ENCODE results near the gene MAP2K1.
"Not testable (repeated sequence)": the region's sequence is repeated elsewhere in the genome, so short reads cannot be mapped to it uniquely, and the experiment has no call there.

Gene MAP2K1

DNA sequence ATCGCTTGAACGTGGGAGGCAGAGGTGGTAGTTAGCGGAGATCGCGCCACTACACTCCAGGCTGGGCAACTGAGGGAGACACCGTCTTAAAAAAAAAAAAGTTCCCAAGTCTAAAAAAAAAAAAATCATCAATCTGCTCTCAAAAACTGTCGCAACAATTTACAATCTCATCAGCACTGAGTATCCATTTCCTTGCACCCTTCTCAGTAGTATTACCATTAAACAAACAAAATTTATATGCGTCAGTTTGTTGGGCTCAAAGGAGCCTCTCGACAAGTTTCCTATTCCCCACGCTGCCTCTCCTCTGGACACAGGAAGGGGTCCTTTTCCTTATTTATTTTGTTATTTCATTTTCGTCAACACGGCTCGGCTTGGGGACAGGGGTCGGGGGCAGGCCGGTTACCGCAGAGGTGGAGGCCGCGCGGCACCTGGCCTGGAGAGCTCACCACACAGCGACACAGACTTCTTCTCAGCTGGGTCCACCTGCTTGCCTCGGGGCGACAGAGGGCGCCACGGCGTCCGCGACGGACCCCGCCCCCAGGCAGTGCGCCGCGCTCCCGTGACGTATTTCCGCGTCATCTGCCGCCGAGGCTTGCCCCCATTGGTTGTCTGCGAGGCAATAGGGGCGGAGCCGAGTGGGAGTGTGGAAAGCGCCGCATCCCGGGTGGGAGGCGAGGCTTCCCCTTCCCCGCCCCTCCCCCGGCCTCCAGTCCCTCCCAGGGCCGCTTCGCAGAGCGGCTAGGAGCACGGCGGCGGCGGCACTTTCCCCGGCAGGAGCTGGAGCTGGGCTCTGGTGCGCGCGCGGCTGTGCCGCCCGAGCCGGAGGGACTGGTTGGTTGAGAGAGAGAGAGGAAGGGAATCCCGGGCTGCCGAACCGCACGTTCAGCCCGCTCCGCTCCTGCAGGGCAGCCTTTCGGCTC lies at the start of gene MAP2K1:
Gene MAP2K1, plus strand, starts transcription at position 709 of the 920 bp plus-strand sequence. CDS start 436 bp downstream, outside the sequence.
- in situ Hi-C loops (cut with MboI; ENCODE audit: low sequenced_read_pairs) = no loop called here

GRCh38 chr15:66348530-66348929 lies 38.2 kb upstream of the MAP2K1 start:
- in situ Hi-C loops (cut with MboI; ENCODE audit: low sequenced_read_pairs) = not testable (repeated sequence)

- in situ Hi-C loops (cut with MboI; ENCODE audit: low sequenced_read_pairs) = no loop called here
Observed at GRCh38 chr15:66356077-66356358, 30.7 kb upstream of the MAP2K1 start.

DNA sequence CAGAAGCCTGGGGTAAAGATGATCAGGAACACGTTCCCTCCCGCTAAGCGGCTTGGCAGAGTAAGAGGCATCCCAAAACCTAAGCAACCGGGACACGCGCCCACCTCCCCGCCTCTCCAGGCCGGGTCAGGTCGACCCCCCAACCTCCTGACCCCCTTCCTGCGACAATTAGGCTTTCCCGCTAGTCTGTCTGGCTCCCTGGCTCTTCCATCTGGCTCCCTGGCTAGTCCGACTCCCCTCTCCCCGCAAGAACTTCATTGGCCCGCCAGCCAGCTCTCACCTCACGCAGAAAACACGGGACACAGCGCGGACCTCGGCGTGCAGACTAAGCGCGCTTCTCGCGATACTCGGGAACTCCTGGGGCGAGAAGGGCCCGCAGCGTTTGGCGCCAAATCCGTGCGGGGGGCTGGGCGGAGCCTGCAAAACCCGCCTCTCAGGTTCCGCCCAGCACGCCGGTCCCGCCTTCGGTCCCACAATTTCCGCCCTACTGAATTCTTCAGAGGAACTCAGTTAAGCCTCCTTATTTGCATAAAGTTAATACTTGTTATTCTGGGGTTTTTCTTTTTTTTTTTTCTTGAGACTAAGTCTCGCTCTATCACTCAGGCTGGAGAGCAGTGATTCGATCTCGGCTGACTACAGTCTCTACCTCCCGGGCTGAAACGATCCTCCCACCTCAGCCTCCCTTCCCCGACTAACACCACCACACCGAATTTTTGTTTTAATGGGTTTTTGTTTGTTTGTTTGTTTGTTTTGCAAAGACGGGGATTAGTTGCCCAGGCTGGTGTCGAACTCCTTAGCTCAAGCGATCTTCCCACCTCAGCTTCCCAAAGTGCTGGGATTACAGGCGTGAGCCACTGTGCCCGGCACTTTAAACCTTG lies 30.1 kb upstream of the MAP2K1 start, which contains the start of gene TIPIN:
Gene TIPIN, minus strand, starts transcription at position 327 of the 878 bp plus-strand sequence. CDS start 3,738 bp downstream, outside the sequence.
- in situ Hi-C loops (cut with MboI; ENCODE audit: low sequenced_read_pairs) = no loop called here

GRCh38 chr15:66359740-66360139 lies 27.0 kb upstream of the MAP2K1 start:
- in situ Hi-C loops (cut with MboI; ENCODE audit: low sequenced_read_pairs) = no loop called here

GRCh38 chr15:66361745-66362460 lies 24.8 kb upstream of the MAP2K1 start:
- in situ Hi-C loops (cut with MboI; ENCODE audit: low sequenced_read_pairs) = not testable (repeated sequence)

DNA sequence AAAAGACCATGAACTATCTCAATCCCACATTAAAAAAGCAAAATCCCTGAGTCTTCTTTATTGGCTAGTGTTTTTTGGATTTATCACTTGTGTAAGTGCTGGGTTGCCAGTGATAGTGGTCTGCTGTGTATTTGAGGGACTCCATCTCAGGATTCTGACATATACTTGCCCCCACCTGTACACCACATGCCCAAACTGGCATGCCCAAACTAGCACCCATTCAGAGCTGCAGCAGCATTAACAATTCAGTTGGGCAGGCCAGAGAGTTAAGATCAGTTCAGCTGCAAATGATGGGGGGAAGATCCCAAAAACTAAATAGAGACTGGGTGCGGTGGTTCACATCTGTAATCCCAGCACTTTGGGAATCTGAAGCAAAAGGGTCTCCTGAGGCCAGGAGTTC lies 23.9 kb upstream of the MAP2K1 start:
- in situ Hi-C loops (cut with MboI; ENCODE audit: low sequenced_read_pairs) = no loop called here

- in situ Hi-C loops (cut with MboI; ENCODE audit: low sequenced_read_pairs) = no loop called here
Observed at GRCh38 chr15:66364944-66365528, 21.7 kb upstream of the MAP2K1 start.

DNA sequence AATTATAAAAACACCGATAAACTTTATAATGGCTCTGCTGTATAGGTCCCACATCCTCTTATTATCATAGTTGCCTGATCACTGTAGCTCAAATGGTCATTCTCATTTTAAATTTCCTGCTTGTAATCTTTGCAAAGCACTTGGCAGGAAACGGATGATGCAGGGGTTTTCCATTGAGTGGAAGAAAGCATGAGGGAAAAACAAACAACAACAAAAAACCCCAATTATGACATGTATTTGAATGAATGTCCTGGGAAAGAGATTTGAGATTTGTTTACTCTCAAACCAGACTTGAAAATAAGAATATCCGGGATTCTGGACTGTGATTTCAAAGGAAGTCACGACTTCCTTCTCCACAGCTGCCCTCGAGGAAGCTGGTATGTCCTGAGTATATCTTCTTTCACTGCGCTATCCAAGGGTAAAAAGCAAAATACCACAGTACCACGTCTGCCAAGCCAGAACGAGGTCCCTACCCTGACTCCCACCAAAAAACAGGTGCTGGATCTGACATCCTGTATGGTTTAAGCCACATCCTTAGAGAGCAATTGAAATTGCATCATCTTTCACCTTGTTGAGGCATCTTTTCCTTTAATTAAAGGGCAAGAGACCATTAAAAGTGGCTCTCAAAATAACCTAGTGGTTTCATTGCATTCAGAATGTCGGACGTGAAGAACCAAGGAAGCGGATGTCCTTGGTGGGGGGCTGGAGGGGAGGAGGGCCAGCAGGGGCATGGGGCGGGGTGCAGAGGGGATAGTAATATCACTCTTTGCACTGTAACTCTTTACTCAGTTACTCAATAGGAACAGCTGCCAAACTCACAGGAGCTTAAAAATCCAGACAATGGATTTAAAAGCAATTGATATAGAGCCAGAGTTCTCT lies 16.7 kb upstream of the MAP2K1 start:
- in situ Hi-C loops (cut with MboI; ENCODE audit: low sequenced_read_pairs) = no loop called here

DNA sequence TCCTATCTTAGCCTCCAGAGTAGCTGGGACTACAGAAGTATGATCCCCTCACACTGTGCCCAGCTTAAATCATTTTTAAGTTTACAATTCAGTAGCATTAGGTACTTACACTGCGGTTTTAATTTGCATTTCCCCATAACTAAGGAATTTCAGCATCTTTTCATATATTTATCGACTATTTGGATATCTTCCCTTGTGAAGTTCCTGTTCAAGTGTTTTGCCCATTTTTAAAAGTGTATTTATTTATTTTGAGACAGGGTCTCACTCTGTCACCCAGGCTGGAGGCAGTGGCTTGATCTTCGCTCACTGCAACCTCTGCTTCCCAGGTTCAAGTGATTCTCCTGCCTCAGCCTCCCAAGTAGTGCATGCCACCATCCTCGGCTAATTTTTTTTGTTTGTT lies 12.5 kb upstream of the MAP2K1 start:
- in situ Hi-C loops (cut with MboI; ENCODE audit: low sequenced_read_pairs) = no loop called here

DNA sequence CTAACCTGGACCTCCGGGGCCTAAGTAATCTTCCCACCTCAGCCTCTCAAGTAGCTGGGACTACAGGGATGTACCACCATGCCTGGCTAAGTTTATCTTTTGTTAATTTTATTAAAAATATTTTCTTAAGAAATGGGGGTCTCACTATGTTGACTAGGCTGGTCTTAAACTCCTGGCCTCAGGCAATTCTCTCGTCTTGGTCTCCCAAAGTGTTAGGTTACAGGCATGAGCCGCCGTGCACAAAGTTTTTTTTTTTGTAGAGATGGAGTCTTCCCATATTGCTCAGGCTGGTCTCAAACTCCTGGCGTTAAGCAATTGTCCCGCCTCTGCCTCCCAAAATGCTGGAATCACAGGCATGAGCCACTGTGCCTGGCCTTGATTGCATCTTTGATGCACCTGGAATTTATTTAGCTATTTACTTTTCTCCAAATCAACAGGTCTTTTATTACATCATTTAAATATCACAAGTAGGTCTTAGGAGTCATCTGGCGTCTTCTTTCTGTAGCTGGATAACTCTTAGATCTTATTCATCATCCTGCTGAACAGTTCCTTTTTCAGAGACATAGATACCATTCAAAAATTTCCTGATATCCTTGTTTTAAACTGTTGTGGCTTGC lies 7.8 kb upstream of the MAP2K1 start:
- in situ Hi-C loops (cut with MboI; ENCODE audit: low sequenced_read_pairs) = no loop called here

GRCh38 chr15:66381376-66381775 lies 5.3 kb upstream of the MAP2K1 start:
- in situ Hi-C loops (cut with MboI; ENCODE audit: low sequenced_read_pairs) = not testable (repeated sequence)

DNA sequence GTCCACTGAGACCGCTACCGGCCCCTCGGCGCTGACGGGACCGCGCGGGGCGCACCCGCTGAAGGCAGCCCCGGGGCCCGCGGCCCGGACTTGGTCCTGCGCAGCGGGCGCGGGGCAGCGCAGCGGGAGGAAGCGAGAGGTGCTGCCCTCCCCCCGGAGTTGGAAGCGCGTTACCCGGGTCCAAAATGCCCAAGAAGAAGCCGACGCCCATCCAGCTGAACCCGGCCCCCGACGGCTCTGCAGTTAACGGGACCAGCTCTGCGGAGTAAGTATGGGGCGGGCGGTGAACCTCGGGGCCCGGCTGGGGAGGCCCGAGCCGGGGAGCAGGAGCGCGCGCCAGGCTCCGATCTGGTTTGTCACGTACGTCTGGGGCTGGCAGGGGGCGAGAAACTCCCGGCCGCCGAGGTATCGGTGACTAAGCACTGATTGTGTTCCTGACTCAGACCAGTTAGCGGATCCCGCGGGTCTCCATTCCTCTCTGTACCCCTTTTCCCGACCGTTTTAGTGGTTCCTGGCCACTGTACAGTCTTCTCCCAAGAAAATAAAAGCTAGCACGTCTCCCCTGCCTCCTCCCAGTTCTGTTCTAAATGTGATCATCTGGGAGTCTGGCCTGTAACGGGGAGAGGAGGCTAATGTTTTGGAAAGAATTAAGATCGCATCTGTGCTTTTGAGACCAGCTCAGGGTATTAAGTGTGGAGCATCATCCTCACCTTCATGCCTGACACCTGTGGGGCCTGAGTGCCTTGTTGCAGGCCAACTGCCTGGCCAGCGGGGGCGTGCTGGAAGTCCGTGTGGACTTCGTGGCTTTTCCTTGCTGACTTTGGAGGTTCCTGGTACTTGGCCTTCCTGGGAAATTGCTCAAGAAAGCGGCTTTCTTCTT lies 691 bp downstream of the MAP2K1 start:
- in situ Hi-C loops (cut with MboI; ENCODE audit: low sequenced_read_pairs) = no loop called here

GRCh38 chr15:66388043-66388363 lies 1.3 kb downstream of the MAP2K1 start:
- in situ Hi-C loops (cut with MboI; ENCODE audit: low sequenced_read_pairs) = no loop called here

DNA sequence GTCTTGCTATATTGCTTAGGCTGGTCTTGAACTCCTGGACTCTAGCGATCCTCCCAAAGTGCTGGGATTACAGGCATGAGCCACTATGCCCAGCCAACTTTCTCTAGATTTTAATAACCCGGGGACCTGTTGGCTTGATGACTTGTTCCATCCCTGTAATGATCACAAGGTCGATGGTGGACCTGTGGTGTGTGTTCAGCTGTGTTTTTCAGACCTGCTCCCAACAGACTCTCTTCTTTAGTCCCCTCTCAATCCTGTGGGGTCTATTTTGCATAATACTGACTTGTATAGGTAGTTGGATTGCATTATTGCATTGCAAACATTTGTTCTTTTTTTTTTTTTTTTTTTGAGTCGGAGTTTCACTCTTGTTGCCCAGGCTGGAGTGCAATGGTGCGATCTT lies 1.9 kb downstream of the MAP2K1 start:
- in situ Hi-C loops (cut with MboI; ENCODE audit: low sequenced_read_pairs) = no loop called here

GRCh38 chr15:66389098-66389858 lies 2.6 kb downstream of the MAP2K1 start:
- in situ Hi-C loops (cut with MboI; ENCODE audit: low sequenced_read_pairs) = no loop called here

GRCh38 chr15:66389859-66390381 lies 3.2 kb downstream of the MAP2K1 start:
- in situ Hi-C loops (cut with MboI; ENCODE audit: low sequenced_read_pairs) = no loop called here

- in situ Hi-C loops (cut with MboI; ENCODE audit: low sequenced_read_pairs) = no loop called here
Observed at GRCh38 chr15:66390678-66391077, 4.0 kb downstream of the MAP2K1 start.

Measured in hTERT RPE-1 (cell line).